Measurements from ENCODE around the gene TMEM26.

The TMEM26 gene

GRCh38 chr10:61456095-61456789 is 3.1 kb upstream of the TMEM26 start:
- no peak for DNase-seq

GRCh38 chr10:61455656-61456055 is 2.5 kb upstream of the TMEM26 start:
- DNase-seq = no peak

GRCh38 chr10:61454541-61454940 is 1.4 kb upstream of the TMEM26 start:
- DNase-seq = no peak

- DNase-seq = no peak
Observed at GRCh38 chr10:61452151-61452651, 980 bp downstream of the TMEM26 start.

GRCh38 chr10:61451357-61451756 is 1.8 kb downstream of the TMEM26 start:
- no peak for DNase-seq

- no peak for DNase-seq
Observed at GRCh38 chr10:61448841-61449600, 4.2 kb downstream of the TMEM26 start.

- no peak for DNase-seq
Observed at GRCh38 chr10:61448091-61448490, 5.1 kb downstream of the TMEM26 start.

- no peak for DNase-seq
Observed at GRCh38 chr10:61439058-61439609, 14.0 kb downstream of the TMEM26 start.

- no peak for DNase-seq
Observed at GRCh38 chr10:61438141-61438988, 14.8 kb downstream of the TMEM26 start.

GRCh38 chr10:61423178-61423577 is 30.0 kb downstream of the TMEM26 start:
- DNase-seq = no peak

GRCh38 chr10:61417661-61418060 is 35.5 kb downstream of the TMEM26 start:
- no peak for DNase-seq

GRCh38 chr10:61415824-61416223 is 37.4 kb downstream of the TMEM26 start:
- DNase-seq = no peak

GRCh38 chr10:61411706-61412105 is 41.5 kb downstream of the TMEM26 start:
- no peak for DNase-seq

- no peak for DNase-seq
Observed at GRCh38 chr10:61410353-61411070, 42.7 kb downstream of the TMEM26 start.

GRCh38 chr10:61409157-61409556 is 44.0 kb downstream of the TMEM26 start:
- DNase-seq = no peak

- no peak for DNase-seq
Observed at GRCh38 chr10:61408105-61408504, 45.1 kb downstream of the TMEM26 start.

- DNase-seq = no peak
Observed at GRCh38 chr10:61406736-61407135, 46.4 kb downstream of the TMEM26 start.

- no peak for DNase-seq
Observed at GRCh38 chr10:61406242-61406641, 46.9 kb downstream of the TMEM26 start.

- no peak for DNase-seq
Observed at GRCh38 chr10:61404751-61405150, 48.4 kb downstream of the TMEM26 start.

- DNase-seq = no peak
Observed at GRCh38 chr10:61400524-61400923, 52.7 kb downstream of the TMEM26 start.

GRCh38 chr10:61399406-61399805 is 53.8 kb downstream of the TMEM26 start:
- no peak for DNase-seq

Data from activated CD4-positive, alpha-beta T cell treated with anti-CD3 and anti-CD28 coated beads for 4 hours (primary cell).